RPMI8226 (cell line): ENCODE measurements around the gene AP4S1.
"Not testable (repeated sequence)": the region's sequence is repeated elsewhere in the genome, so short reads cannot be mapped to it uniquely, and the experiment has no call there.

Experiments used
- DNase-seq: peaks from one replicate; pipeline ENCODE4 v3.0.0-alpha.2; 2015

The AP4S1 gene, protein sequence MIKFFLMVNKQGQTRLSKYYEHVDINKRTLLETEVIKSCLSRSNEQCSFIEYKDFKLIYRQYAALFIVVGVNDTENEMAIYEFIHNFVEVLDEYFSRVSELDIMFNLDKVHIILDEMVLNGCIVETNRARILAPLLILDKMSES

DNA sequence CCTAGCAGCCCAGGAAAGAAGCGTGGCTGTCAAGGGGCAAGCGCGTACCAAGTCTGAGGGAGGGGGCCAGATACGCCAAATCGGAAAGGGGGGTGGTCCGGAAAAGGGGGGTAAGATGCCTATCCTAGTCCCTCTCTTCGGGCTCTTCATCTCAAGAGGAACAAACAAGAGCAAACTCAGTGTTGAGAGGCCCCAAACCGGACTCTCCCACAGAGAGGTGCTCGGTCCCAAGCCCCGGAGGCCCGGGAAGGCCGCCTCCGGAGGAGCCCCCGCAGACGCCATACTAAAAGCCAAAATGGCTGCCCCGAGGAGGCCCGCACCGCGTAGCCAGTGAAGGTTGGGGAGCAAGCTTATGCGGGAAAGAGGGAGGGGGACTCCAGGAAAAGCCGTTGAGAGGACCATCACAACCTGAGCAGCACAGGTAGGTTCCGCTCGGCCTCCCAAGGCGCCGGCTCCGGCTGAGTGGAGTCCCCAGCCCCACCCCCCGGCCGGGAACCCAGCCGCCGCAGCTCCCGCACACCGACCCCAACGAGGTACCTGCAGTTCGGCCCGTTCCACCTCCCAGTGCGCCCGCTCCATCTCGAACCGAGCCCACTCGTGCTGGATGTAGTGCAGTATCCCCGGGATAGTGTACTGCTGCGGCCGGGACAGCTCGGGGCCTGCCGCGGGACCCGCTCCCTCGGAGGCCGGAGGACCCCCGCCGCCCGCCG lies at the start of gene AP4S1:
TSS of gene AP4S1 (plus strand) at position 283 of the 710 bp plus-strand sequence. CDS start 40,548 bp downstream, outside the sequence.
- DNase-seq, result peak; percentile 16

DNA sequence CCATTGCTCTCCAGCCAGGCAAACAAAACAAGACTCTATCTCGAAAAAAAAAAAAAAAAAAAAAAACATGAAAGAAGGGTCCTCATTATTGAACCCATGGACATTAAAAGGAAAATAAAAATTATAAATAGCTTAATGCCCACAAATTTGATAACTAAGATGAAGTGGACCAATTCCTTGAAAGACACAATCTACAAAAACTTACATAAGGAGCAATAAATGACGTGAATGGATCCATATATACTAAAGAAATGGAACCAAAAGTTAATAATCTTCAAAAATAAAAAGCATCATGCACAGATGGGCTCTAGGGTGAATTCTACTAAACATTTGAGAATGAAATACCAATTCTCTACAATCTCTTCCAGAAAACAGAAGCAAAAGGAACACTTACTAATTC lies 47.7 kb upstream of the AP4S1 start:
- DNase-seq, result no peak

DNA sequence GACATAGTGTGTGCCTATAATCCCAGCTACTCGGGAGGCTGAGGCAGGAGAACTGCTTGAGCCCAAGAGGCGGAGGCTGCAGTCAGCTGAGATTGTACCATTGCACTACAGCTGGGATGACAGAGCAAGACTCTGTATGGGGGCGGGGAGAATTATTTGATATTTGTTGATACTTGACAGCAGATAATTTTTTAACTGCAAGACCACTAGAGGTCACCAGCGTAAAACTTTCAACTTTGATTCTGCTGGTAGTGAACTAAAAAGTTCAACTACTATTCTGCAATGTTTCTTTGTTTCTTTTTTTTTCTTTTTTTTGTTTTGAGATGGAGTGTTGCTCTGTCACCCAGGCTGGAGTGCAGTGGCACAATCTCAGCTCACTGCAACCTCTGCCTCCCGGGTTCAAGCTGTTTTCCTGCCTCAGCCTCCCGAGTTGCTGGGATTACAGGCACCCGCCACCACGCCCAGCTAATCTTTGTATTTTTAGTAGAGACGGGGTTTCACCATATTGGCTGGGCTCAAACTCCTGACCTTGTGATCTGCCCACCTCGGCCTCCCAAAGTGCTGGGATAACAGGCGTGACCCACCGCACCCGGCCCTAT lies 45.2 kb upstream of the AP4S1 start:
- DNase-seq, result peak; percentile 54

DNA sequence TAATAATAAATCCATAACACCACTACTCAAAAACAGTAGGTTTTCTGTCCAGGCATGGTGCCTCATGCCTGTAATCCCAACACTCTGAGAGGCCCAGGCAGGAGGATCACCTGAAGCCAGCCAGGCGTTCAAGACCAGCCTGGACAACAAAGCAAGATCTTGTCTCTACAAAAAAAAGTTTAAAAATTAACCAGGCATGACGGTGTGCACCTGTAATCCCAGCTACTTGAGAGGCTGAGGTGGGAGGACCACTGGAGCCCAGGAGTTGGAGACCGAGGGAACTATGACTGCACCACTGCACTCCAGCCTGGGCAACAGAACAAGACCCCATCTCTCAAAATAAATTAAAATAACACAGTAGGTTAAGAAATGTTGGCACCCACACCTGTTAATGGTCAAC lies 44.5 kb upstream of the AP4S1 start:
- DNase-seq, result no peak

DNA sequence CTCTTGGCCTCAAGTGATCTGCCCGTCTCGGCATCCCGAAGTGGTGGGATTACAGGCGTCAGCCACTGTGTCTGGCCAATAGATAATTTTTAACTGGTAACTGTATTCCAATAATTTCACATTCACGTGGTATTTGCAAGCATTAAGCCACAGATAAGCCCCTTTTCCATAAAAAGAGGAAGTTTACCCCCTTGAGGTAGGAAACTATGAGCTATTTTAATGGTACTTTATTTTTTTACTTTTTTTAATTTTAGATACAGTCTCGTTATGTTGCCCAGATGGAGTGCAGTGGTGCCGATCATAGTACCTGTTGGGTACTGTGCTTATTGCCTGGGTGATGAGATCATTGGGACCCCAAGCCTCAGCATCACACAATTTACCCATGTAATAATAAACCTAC lies 42.9 kb upstream of the AP4S1 start:
- no peak for DNase-seq

DNA sequence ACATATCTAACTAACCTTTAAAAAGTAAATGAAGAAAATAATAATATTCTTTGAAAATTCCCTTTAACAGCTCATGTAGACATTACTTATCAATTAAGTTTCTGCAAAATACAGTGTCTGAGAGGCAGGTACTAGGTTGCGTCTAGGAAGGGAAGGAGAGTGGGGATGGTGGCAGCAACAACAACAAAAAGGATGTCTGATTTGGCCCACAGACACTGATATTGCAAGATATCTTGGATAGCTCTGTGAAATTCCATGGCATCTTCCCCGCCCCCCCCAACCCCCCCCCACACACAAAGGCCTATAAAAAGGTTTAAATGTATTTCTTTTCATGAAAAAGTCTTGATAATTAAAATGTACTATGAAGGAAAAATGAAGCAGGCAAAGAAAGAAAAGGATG lies 41.6 kb upstream of the AP4S1 start:
- DNase-seq, result no peak

DNA sequence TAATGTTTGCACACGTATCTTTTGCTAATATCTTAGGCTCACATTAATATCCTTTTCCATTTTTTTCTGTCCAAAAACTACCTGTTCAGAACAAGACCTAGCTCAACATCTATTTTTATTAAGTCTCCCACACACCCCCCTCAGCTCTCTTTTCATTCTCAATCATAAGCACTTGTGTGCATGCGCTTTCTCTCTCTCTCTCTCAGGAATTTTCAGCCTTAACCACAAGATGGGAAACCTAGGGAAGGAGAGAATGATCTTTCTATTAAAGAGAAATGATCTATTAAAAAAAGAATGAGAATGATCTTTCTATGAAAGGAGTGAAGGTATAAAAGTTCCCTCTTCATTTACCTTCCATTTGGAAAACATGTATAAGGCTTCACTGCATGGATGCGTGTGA lies 39.7 kb upstream of the AP4S1 start:
- DNase-seq, result no peak

DNA sequence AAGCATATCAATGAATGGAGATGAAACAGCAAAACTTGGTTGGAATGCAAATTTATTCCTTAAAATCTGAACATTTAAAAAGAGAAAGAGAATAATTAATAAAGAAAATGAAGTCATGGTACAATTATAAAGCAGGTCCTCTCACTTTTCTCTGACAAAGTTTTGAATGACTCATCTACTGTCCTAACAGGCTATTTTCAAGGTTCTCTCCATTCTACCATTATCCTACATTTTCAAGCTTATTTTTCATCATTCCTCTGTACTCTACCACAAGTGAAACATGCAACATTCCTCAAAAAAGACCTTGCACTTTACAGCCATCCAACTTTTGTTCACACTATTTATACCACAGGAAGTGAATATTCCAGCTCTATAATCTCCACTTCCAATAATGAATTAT lies 36.9 kb upstream of the AP4S1 start:
- no peak for DNase-seq

DNA sequence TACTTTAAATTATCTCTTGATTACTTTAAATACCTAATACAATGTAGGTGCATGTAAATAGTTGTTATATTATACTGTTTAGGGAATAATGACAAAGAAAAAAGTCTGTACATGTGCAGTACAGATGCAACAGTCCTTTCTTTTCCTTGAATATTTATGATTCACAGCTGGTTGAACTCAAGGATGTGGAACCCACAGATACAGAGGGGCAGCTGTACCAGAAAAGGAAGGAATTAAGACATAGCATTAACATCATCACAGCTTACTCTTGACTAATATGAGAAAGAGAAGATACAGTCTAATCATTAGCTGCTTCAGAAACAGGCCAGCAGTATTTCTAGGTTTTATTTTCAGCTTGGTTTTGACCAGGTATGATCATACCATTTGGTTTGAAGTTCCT lies 34.7 kb upstream of the AP4S1 start:
- DNase-seq, result no peak

DNA sequence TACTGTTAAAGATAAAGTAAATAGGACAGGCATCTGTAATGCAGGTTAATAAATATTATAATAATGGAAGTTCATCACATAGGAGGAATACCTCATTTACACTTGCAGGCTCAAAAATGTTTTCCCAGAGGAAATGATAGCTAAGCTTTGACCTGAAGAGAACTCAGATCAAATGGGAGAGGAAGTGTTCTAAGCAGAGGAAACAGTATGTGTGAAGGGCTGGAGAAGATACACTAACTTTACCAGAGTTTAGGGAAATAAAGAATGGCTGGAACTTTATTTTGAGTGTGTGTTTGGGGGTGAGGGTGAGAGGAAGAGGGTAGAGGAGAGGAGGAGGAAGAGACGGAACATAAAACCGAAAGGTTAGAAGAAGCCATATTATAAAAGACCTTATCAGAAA lies 34.0 kb upstream of the AP4S1 start:
- no peak for DNase-seq

DNA sequence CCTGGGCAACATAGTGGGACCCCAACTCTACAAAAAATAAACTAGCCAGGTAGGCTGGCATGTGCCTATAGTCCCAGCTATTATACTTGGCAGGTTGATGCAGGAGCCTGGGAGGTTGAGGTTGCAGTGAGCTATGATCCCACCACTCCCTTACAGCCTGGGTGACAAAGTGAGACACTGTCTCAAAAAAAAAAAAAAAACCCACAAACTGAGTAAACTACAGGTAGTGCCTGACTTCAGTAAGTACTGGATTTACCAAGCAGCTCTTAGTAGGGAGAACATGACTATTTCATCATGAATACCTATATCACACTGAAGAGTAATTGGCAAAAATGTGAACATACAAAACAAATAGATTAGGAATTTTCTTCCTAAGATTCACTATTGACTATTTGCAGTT lies 32.4 kb upstream of the AP4S1 start:
- no peak for DNase-seq

DNA sequence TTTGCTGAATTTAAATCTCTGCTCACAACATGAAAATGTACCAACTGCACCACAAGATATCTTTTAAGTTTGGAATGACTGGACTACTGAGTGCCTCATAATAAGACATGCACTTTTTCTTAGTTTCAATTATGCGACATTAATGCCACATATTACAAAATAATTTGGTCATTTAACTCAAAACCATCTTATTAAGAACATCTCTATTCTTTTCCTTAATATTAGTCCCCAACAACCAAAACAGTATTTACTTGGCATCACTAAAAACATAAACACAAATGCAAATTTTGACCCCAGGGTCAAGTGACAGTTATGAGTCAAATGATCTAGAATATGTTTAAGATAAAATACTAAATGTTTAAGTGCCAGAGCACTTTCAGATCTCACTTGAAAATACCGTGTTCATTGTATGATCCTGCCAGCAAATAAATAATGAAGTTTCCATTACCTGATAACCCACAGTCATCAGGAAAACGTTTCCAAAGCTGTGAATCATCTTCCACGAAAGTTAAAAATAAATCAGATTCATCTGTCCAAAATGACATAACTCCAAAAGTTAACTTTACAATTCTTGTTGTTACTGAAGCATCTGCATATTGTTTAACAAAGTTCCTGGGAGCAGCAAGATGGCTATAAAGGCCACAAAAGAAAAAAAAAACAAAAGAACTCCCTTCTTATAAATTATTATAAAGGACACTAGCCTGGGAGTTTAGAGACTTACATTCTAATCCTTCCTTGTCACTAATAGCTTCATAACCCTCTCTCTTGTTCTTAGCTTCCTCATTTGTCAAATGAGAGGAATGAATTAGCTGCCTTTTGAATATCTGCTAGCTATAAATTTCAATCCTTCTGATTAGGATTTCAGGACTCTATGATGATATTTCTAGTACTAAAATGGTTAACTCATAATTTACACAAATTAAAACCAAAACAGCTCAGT lies 30.5 kb upstream of the AP4S1 start:
- DNase-seq, result no peak

DNA sequence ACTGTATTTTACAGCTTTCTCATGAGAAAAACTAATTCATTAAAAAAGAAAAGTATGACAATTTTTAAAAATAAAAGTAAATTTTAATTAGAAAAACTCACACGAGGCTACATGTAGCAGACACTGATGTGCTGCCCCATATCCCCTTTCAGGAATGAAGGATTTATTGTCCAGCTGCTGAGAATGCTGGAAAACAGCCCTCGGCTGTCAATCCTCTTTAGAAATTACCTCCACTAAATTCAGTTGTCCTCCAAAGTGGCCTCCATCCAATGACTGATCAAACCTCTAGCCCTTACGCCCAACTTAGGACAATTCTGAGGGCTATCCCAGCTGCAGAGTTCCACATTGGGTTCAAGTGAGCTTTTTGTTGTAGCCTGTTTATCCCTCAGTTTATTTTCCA lies 29.8 kb upstream of the AP4S1 start:
- no peak for DNase-seq

DNA sequence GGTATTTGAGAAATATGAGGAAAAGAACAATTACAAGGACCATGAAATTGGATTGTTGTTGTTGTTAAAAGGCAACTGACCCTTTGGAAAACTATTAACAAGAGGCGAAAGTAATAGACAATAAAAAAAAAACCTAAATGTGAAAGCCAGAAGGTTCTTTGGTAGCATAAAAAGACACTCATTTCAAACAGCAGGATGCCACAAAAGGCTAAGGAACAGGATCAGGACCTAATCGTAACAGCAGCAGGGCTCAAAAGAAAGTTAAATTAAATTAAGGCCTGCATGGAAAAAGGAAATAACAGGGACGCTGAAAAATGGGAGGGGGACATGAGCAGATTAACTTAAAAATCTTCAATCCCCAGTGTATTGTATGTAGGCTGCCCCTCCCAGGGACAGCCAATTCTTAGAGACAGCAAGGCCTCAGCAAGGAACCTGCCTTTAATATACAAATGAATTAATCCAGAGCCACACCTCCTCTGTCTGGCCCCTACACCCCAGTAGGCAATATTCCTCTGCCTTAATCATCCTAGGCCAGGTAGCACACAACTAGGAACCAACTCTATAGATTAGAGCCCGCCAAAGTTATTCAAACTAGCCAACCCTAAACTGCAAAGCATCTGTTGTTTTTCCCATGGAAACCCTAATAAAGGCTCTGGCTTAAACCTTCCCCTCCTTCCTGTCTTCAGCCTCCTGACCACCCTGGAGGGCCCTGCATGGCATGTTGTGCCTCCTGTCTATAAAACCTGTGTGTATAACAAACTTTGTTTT lies 28.4 kb upstream of the AP4S1 start:
- no peak for DNase-seq

DNA sequence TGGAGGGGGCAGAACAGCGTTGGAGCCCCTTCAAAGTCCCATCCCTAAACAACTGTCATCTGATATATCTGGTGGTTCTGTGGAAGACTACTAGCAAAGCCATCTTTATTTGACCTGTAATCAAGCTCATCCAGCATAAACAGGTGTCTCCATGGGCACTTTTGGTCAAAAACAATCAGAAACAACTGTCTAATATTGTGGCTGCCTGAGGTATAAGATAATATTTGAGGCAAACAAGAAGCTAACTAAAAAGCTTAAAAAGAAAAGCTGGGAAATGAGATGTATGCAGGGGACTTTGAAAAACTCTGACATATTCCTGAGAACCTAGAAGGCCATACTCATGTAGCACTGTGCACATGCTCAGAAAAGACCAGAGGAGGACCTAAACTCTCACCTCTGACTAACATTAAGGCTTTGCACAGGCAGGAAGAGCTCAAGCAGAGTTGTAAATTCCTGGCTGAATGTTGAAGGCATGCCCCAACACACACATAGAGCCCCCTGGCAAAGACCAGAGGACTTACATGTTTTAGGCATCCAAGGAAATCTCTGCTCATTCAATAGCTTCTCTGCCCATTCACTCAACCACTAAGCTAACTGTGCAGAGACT lies 27.2 kb upstream of the AP4S1 start:
- no peak for DNase-seq

DNA sequence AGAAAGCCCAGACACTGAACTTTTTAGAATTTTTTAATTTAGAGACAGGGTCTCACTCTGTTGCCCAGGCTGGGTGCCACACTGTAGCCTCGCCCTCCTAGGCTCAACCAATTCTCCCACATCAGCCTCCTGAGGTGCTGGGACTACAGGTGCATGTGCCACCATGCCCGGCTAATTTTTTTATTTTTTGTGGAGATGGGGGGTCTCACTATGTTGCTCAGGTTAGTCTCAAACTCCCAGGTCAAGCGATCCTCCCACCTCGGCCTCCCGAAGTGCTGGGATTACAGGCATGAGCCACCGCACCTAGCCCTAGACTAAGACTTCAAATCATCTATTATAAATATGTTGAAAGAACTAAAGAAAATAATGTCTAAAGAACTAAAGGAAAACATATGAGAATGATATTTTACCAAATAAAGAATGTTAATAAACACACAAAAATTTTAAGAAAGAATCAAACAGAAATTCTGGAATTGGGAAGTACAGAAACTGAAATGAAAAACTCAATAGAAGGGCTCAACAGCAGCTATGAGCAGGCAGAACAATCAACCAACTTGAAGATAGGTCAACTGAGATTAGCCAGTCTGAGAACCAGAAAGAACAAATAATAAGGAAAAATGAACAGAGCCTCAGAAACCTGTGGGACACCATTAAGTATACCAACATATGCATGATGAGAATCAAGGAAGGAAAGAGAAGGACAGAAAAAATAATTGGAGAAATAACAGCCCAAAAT lies 26.2 kb upstream of the AP4S1 start:
- no peak for DNase-seq

DNA sequence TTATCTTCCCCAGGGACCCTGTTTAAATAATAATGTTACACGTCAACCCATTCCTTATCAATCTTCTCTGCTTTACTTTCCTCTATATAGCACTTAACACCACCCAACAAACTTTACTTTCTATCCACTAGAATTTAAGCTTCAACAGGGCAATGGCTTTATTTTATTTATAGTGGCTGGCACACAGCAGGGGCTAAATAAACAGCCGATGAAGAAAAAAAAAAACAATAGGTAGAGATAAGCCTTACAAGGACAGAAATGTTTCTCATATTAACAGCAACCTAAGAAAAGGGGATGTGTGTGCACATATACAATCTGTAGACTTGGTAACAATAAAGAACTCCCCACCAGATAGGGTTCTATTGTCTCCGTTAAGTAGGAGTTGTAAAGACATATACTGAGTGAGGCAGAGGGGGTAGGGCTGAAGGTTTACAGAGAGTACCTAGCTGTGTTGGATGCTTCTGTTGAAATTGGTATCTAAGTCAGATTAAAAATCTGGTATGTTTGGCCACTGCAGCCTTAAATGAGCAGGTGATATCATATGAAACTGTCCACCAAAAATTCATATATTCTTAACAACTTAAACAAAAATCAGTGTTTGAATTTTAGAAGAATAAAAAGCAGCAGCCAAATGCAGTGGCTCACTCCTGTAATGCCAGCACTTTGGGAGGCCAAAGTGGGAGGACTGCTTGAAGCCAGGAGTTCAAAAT lies 24.7 kb upstream of the AP4S1 start:
- no peak for DNase-seq

DNA sequence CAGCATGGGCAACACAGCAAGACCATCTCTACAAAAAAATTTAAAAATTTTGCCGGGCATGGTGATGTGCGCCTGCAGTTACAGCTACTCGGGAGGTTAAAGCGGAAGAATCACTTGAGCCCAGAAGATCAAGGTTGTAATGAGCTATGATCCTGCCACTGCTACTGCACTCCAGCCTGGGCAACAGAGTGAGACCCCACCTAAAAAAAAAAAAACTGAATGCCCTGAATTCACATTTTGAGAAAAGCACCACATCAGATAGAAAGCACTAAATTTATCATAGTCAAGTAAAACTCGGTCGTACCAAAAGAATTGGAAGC lies 24.1 kb upstream of the AP4S1 start:
- DNase-seq, result no peak

DNA sequence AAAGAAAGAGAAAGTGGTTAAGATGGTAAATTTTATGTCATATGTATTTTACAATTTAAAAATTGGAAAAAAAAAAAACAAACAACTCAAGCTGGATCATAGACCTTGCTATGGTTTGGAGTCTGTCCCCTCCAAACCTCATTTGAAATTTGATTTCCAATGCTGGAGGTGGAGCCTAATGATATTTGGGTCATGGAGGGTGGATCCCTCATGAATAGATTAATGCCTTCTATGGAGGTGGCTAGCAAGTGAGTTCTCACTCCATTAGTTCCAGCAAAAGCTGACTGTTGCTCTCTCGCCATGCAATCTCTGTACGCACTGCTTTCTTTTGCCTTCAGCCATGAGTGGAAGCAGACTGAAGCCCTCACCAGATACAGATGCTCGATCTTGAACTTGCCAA lies 22.2 kb upstream of the AP4S1 start:
- DNase-seq, result no peak

DNA sequence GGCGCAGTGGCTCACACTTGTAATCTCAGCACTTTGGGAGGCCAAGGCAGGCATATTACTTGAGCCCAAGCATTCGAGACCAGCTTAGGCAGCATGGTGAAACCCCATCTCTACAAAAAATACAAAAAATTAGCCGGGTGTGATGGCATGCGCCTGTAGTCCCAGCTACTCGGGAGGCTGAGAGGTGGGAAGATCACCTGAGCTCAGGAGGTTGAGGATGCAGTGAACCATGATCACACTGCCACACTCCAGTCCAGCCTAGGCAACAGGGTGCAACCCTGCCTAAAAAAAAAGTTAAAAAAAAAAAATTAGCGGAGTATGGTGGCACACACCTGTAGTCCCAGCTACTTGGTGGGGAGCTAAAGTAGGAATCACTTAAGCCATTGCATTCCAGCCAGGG lies 21.4 kb upstream of the AP4S1 start:
- DNase-seq, result not testable (repeated sequence)

DNA sequence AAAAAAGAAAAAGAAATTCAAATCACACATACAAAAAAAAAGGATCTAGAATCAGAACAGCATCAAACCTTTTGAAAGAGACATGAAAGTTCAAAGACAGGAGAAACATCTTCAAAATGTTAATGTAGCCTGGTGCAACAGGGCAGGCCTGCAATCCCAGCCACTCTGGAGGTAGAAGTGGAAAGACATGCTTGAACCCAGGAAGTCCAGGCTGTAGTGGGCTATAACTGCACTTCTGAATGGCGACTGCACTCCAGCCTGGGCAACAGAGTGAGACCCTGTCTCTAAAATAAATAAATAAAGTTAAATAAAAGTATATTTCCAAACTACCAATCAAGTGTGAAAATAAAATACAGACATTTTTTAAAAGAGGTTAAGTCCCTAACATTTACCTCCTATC lies 18.7 kb upstream of the AP4S1 start:
- DNase-seq, result no peak
